ENCODE measurements around the gene PRKACA.

The PRKACA gene

DNA sequence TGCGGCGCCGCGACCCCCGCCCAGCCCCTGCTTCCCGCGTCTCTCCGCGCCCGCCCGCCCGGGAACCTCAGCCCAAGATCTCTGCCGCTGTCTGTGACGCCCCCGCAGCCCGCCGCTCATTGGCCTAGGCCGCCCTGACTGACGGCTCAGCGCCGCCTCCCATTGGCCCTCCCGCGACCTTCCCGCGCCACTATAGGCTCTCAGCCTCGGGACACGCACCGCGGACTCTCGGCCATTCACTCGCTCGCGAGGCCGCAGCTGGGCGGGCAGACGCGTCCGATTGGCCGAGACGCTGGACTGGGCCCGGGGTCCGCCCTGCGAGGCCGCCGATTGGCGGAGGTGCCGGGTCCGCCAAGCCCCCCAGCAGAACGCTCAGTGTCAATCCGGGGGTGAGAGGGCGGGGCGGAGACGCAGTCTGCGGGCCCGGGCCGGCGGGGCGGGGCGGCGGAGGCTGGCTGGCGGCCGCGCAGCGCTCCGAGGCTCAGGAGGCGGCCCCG lies at the start of gene PRKACA:
Gene PRKACA (minus strand): TSS at position 95 of the 497 bp plus-strand sequence. CDS start 215 bp downstream, outside the sequence.
- no peaks in the 10 kb centered on the region for H3K36me3 ChIP-seq (ENCODE audit: control insufficient read depth in 1 of 2, insufficient read depth in 2 of 2, low read length in 2 of 2)
- no peaks in the 10 kb centered on the region for H3K27me3 ChIP-seq (ENCODE audit: control insufficient read depth in 1 of 2, insufficient read depth in 2 of 2, low read length in 2 of 2)
- H3K4me1 ChIP-seq (ENCODE audit: control insufficient read depth in 1 of 2, insufficient read depth in 2 of 2, low read length in 2 of 2): peaks cover 40 to 44% of the 10 kb centered on the region in 2 donors
- peak within 1 kb of the TSS; percentile 75 to 90 for H3K9ac ChIP-seq (ENCODE audit: low read depth in 1 of 2, low read length in 2 of 2)
- no peaks in the 10 kb centered on the region for H3K9me3 ChIP-seq (ENCODE audit: control insufficient read depth in 1 of 2, low read length in 2 of 2)
- peak within 1 kb of the TSS; percentile 75 to 78 for H3K4me3 ChIP-seq (ENCODE audit: low read depth in 1 of 2, low read length in 2 of 2)
- H3K27ac ChIP-seq (ENCODE audit: low read depth, low read length): peak within 1 kb of the TSS; percentile 97

DNA sequence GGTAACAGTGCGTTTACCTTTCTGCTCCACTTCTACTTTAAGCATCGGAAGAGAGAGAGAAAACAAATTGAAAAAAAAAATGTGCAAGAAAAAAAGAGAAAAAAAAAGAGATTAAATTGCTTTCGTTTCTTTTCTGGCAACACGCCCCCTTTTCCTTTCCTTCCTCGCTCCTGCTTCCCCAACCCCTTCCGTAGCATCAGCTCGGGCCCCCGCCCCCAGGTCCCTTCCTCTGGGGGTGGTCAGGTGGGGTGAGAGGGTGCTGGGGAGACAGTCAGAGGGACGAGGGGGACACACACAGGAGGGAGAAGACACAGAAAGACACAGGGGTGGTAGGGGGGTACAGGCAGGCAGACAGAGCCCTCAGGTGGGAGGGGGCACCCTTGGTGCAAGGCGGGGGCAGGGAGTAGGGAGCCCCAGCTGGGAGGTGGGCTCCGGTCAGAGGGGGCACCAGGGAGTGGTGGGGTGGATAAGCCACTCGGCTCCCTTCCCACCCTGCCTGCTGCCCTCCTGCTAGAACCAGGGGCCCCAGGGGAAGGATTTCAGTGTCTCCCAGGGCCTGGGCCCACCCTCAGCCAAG lies 49.5 kb upstream of the PRKACA start:
- Histone ChIP-seq H3K27ac (ENCODE audit: low read depth, low read length) (no peak overlapping the region), H3K4me3 (ENCODE audit: low read depth in 1 of 2, low read length in 2 of 2) (peak overlapping the region in 1 of 2 donors; percentile 43), H3K9ac (ENCODE audit: low read depth in 1 of 2, low read length in 2 of 2) (no peak overlapping the region), H3K4me1 (ENCODE audit: control insufficient read depth in 1 of 2, insufficient read depth in 2 of 2, low read length in 2 of 2) (peaks cover 0 to 6% of the 10 kb centered on the region in 2 donors), H3K9me3 (ENCODE audit: control insufficient read depth in 1 of 2, low read length in 2 of 2) (no peaks in the 10 kb centered on the region), H3K27me3 (ENCODE audit: control insufficient read depth in 1 of 2, insufficient read depth in 2 of 2, low read length in 2 of 2) (no peaks in the 10 kb centered on the region), H3K36me3 (ENCODE audit: control insufficient read depth in 1 of 2, insufficient read depth in 2 of 2, low read length in 2 of 2) (peaks cover 0 to 33% of the 10 kb centered on the region in 2 donors)

GRCh38 chr19:14165990-14166830 lies 48.6 kb upstream of the PRKACA start:
- H3K27ac ChIP-seq (ENCODE audit: low read depth, low read length): no peak overlapping the region
- no peak overlapping the region for H3K9ac ChIP-seq (ENCODE audit: low read depth in 1 of 2, low read length in 2 of 2)
- peaks cover 0 to 6% of the 10 kb centered on the region in 2 donors for H3K4me1 ChIP-seq (ENCODE audit: control insufficient read depth in 1 of 2, insufficient read depth in 2 of 2, low read length in 2 of 2)
- peaks cover 0 to 27% of the 10 kb centered on the region in 2 donors for H3K36me3 ChIP-seq (ENCODE audit: control insufficient read depth in 1 of 2, insufficient read depth in 2 of 2, low read length in 2 of 2)
- H3K27me3 ChIP-seq (ENCODE audit: control insufficient read depth in 1 of 2, insufficient read depth in 2 of 2, low read length in 2 of 2): no peaks in the 10 kb centered on the region
- H3K9me3 ChIP-seq (ENCODE audit: control insufficient read depth in 1 of 2, low read length in 2 of 2): no peaks in the 10 kb centered on the region
- H3K4me3 ChIP-seq (ENCODE audit: low read depth in 1 of 2, low read length in 2 of 2): peak overlapping the region in 1 of 2 donors; percentile 43

- Histone ChIP-seq H3K9me3 (ENCODE audit: control insufficient read depth in 1 of 2, low read length in 2 of 2) (no peaks in the 10 kb centered on the region), H3K36me3 (ENCODE audit: control insufficient read depth in 1 of 2, insufficient read depth in 2 of 2, low read length in 2 of 2) (peaks cover 0 to 15% of the 10 kb centered on the region in 2 donors), H3K9ac (ENCODE audit: low read depth in 1 of 2, low read length in 2 of 2) (no peak overlapping the region)
These were observed 47.3 kb upstream of the PRKACA start for GRCh38 chr19:14164724-14165493.

DNA sequence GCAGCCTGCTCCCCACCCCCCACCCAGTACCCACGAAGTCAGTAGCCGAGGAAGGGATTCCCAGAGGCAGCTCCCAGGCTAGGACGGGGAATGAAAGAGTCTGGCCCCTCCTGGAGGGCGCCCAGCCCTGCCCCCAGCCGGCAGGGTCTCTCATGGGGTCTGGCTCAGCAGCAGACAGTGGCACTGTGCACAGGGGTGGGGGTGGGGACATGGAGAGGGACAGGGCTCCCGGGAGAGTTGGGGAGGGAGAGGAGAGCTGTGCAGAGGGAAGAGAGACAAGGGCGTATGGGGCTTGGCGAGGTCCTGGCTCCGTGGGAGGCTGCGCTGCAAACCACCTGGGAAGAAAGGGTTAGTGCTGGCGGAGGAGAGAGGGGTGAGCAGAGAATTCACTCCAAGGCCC lies 46.5 kb upstream of the PRKACA start:
- peaks cover 0 to 14% of the 10 kb centered on the region in 2 donors for H3K36me3 ChIP-seq (ENCODE audit: control insufficient read depth in 1 of 2, insufficient read depth in 2 of 2, low read length in 2 of 2)
- H3K4me1 ChIP-seq (ENCODE audit: control insufficient read depth in 1 of 2, insufficient read depth in 2 of 2, low read length in 2 of 2): peaks cover 0 to 6% of the 10 kb centered on the region in 2 donors
- H3K9ac ChIP-seq (ENCODE audit: low read depth in 1 of 2, low read length in 2 of 2): no peak overlapping the region
- H3K9me3 ChIP-seq (ENCODE audit: control insufficient read depth in 1 of 2, low read length in 2 of 2): no peaks in the 10 kb centered on the region
- no peaks in the 10 kb centered on the region for H3K27me3 ChIP-seq (ENCODE audit: control insufficient read depth in 1 of 2, insufficient read depth in 2 of 2, low read length in 2 of 2)
- H3K4me3 ChIP-seq (ENCODE audit: low read depth in 1 of 2, low read length in 2 of 2): no peak overlapping the region
- H3K27ac ChIP-seq (ENCODE audit: low read depth, low read length): no peak overlapping the region

More at GRCh38 chr19:14164724-14165493, 47.3 kb upstream of the PRKACA start:
- H3K4me1 ChIP-seq (ENCODE audit: control insufficient read depth in 1 of 2, insufficient read depth in 2 of 2, low read length in 2 of 2): peaks cover 0 to 6% of the 10 kb centered on the region in 2 donors
- no peak overlapping the region for H3K4me3 ChIP-seq (ENCODE audit: low read depth in 1 of 2, low read length in 2 of 2)
- H3K27ac ChIP-seq (ENCODE audit: low read depth, low read length): no peak overlapping the region
- no peaks in the 10 kb centered on the region for H3K27me3 ChIP-seq (ENCODE audit: control insufficient read depth in 1 of 2, insufficient read depth in 2 of 2, low read length in 2 of 2)

DNA sequence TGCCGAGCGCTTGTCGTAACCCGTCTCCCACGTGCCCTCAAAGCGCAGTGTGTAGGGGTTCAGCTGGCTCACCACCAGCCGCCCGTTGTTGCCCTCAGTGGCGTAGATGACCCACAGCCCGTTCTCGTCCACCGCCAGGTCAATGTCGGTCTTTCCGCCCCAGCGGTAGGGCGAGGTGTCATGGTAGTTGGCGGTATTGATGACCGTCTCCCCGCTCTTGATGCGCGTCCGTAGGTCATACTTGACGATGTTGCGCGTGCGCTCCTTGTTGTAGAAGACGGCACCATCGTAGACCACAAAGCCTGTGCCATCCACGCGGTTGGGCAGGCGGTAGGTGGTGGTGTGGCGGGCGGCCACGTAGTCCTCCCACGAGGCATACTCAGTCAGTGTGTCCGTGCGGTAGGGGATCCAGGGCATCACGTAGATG lies 45.3 kb upstream of the PRKACA start:
- no peak overlapping the region for H3K9ac ChIP-seq (ENCODE audit: low read depth in 1 of 2, low read length in 2 of 2)
- H3K4me3 ChIP-seq (ENCODE audit: low read depth in 1 of 2, low read length in 2 of 2): no peak overlapping the region
- peaks cover 0 to 23% of the 10 kb centered on the region in 2 donors for H3K36me3 ChIP-seq (ENCODE audit: control insufficient read depth in 1 of 2, insufficient read depth in 2 of 2, low read length in 2 of 2)
- H3K9me3 ChIP-seq (ENCODE audit: control insufficient read depth in 1 of 2, low read length in 2 of 2): no peaks in the 10 kb centered on the region
- H3K27me3 ChIP-seq (ENCODE audit: control insufficient read depth in 1 of 2, insufficient read depth in 2 of 2, low read length in 2 of 2): no peaks in the 10 kb centered on the region
- H3K27ac ChIP-seq (ENCODE audit: low read depth, low read length): no peak overlapping the region
- H3K4me1 ChIP-seq (ENCODE audit: control insufficient read depth in 1 of 2, insufficient read depth in 2 of 2, low read length in 2 of 2): peaks cover 0 to 6% of the 10 kb centered on the region in 2 donors

DNA sequence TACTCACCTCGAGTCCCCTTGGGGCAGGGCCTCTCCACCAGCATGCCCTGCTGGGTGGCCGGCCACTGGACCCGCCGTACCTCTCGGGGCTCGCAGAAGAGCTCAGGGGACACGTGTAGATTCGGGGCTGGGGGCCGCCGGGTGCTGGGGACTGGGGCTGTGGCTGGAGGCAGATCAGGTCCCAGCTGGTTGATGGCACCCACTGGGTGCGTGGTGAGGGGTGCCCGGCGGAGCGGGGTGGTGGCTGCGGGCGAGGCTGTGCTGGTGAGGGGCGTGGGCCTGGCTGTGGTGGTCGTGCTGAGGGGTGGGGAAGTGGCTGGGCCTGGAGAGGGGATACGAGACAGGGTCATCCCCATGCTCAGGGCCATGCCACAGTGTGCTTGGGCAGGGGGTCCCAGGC lies 43.7 kb upstream of the PRKACA start:
- no peak overlapping the region for H3K27ac ChIP-seq (ENCODE audit: low read depth, low read length)
- peaks cover 3 to 36% of the 10 kb centered on the region in 2 donors for H3K36me3 ChIP-seq (ENCODE audit: control insufficient read depth in 1 of 2, insufficient read depth in 2 of 2, low read length in 2 of 2)

GRCh38 chr19:14160017-14160703 lies 42.6 kb upstream of the PRKACA start:
- H3K4me3 ChIP-seq (ENCODE audit: low read depth in 1 of 2, low read length in 2 of 2): no peak overlapping the region
- H3K27me3 ChIP-seq (ENCODE audit: control insufficient read depth in 1 of 2, insufficient read depth in 2 of 2, low read length in 2 of 2): no peaks in the 10 kb centered on the region
- H3K9me3 ChIP-seq (ENCODE audit: control insufficient read depth in 1 of 2, low read length in 2 of 2): no peaks in the 10 kb centered on the region
- H3K27ac ChIP-seq (ENCODE audit: low read depth, low read length): no peak overlapping the region
- H3K4me1 ChIP-seq (ENCODE audit: control insufficient read depth in 1 of 2, insufficient read depth in 2 of 2, low read length in 2 of 2): no peaks in the 10 kb centered on the region
- peaks cover 9 to 45% of the 10 kb centered on the region in 2 donors for H3K36me3 ChIP-seq (ENCODE audit: control insufficient read depth in 1 of 2, insufficient read depth in 2 of 2, low read length in 2 of 2)
- H3K9ac ChIP-seq (ENCODE audit: low read depth in 1 of 2, low read length in 2 of 2): no peak overlapping the region

More for the DNA sequence above, 43.7 kb upstream of the PRKACA start:
- Histone ChIP-seq H3K27me3 (ENCODE audit: control insufficient read depth in 1 of 2, insufficient read depth in 2 of 2, low read length in 2 of 2) (no peaks in the 10 kb centered on the region), H3K4me3 (ENCODE audit: low read depth in 1 of 2, low read length in 2 of 2) (no peak overlapping the region), H3K4me1 (ENCODE audit: control insufficient read depth in 1 of 2, insufficient read depth in 2 of 2, low read length in 2 of 2) (no peaks in the 10 kb centered on the region), H3K9ac (ENCODE audit: low read depth in 1 of 2, low read length in 2 of 2) (no peak overlapping the region), H3K9me3 (ENCODE audit: control insufficient read depth in 1 of 2, low read length in 2 of 2) (no peaks in the 10 kb centered on the region)

- no peaks in the 10 kb centered on the region for H3K9me3 ChIP-seq (ENCODE audit: control insufficient read depth in 1 of 2, low read length in 2 of 2)
- H3K9ac ChIP-seq (ENCODE audit: low read depth in 1 of 2, low read length in 2 of 2): no peak overlapping the region
- no peak overlapping the region for H3K27ac ChIP-seq (ENCODE audit: low read depth, low read length)
- H3K27me3 ChIP-seq (ENCODE audit: control insufficient read depth in 1 of 2, insufficient read depth in 2 of 2, low read length in 2 of 2): no peaks in the 10 kb centered on the region
- H3K4me3 ChIP-seq (ENCODE audit: low read depth in 1 of 2, low read length in 2 of 2): no peak overlapping the region
- peaks cover 11 to 52% of the 10 kb centered on the region in 2 donors for H3K36me3 ChIP-seq (ENCODE audit: control insufficient read depth in 1 of 2, insufficient read depth in 2 of 2, low read length in 2 of 2)
- no peaks in the 10 kb centered on the region for H3K4me1 ChIP-seq (ENCODE audit: control insufficient read depth in 1 of 2, insufficient read depth in 2 of 2, low read length in 2 of 2)
These were observed 41.5 kb upstream of the PRKACA start for GRCh38 chr19:14159059-14159458.
